Activated CD8-positive, alpha-beta memory T cell treated with anti-CD3 and anti-CD28 coated beads for 36 hours (primary cell): ENCODE data around the gene CLIP3. TPM values are rescaled to one million over a fixed set of nuclear protein-coding genes. Genes with fewer than 3 reads are reported as not detected.

ENCODE experiments used
- CTCF ChIA-PET: fragments of 350-600 bp; sonication (Branson Sonifier 250); formaldehyde crosslinking; loops from one replicate; lab custom pipeline; 2021; ENCODE audit warnings: antibody characterized with exemption; lab: Charles Lee
- POLR2A ChIA-PET: fragments of 350-600 bp; sonication (Branson Sonifier 250); formaldehyde crosslinking; loops from one replicate; lab custom pipeline; 2021; ENCODE audit warnings: antibody characterized with exemption; lab: Charles Lee
- total RNA-seq, 2 experiments: library from RNA; stranded (reverse); gene quantifications; one replicate each; pipeline ENCODE4 v1.2.3, GENCODE V29; 2021

CLIP3 gene
- total RNA-seq, 2 experiments from 2014 or later: 0.06 to 0.21 TPM

DNA sequence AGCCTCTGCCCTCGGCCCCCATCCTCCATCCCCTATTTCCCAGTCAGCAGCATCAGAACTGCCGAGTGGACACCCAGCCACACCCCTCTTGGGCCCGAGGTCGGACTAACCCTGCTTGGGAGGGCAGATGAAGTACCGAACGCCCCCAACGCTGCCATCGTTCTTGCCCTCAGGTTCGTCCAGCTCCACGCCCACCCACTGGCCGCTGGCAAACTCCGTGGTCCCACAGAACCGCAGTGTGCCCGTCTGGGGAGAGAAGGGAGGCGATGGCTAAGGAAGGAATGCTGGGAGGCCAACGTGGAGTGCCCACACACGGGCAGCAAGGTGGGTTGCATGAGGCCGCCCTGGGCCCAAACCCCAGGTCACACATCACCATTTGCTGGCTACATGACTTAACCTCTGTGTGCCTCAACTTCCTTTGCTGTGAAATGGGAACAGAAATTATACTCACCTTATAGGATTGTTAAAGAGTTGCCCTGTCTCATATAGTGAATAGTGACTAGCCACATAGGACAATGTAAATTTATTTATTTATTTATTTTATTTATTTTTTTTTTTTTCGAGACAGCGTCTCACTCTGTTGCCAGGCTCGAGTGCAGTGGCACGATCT, 13.5 kb downstream of the CLIP3 start:
- CTCF ChIA-PET: no interaction called here
- POLR2A ChIA-PET: no interaction called here

DNA sequence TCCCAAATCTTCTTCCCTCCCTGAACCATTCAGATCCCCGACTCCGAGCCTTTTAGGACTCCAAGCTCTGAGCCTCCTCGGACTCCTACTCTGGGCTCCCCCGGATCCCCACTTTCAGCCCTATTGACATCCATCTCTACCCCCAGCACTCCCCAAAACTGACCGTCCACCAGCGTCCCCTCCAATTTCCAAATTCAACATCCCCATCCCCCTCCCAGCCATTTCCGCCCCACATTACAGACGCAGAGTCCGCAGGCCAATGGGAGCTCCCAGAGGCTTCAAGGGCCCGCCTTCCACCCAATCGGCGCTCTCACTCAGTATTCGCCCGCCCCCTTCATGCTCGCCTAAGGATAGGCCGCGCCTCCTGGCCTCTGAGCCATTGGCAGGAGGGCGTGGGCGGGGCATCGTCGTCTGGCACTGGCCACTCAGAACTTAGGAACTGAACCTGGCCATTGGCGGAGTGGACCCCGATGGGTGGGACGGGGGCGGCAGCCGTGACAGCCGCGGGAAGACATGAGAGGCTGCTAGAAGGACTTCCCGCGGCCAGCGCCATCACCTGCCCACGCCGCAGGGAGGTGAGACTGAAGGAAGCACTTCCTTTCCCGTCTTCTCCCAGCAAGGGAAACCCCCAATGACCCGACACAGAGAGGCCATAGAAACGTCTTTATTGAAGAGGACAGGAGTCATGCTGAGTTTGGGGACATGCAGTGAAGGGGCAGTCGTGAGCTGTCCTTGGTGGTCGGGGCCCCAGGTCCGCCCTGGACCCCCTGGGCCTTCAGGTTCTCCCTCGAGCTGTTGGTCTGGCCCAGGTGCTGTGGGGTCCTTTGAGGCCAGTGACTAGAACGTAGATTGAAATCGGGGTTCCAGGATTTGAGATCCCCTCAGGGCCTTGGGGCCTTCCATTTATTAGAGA, 18.4 kb downstream of the CLIP3 start, which contains the start of gene ALKBH6:
ALKBH6 (minus strand) TSS at position 202 of the 913 bp plus-strand sequence. CDS start 816 bp downstream, outside the sequence.
- ChIA-PET CTCF (interaction anchor here (0.6 to 2.1 kb wide), 2 partner anchors 40 to 131 kb away, joined by 3 to 5 read pairs; partner anchors contain the start of genes THAP8 and WDR62), POLR2A (interaction anchor here (0.5 to 1.0 kb wide), 4 partner anchors 90 to 578 kb away, joined by 3 to 4 read pairs (median 3); partner anchors contain the start of genes TBCB, ZNF146 and ZNF565)

DNA sequence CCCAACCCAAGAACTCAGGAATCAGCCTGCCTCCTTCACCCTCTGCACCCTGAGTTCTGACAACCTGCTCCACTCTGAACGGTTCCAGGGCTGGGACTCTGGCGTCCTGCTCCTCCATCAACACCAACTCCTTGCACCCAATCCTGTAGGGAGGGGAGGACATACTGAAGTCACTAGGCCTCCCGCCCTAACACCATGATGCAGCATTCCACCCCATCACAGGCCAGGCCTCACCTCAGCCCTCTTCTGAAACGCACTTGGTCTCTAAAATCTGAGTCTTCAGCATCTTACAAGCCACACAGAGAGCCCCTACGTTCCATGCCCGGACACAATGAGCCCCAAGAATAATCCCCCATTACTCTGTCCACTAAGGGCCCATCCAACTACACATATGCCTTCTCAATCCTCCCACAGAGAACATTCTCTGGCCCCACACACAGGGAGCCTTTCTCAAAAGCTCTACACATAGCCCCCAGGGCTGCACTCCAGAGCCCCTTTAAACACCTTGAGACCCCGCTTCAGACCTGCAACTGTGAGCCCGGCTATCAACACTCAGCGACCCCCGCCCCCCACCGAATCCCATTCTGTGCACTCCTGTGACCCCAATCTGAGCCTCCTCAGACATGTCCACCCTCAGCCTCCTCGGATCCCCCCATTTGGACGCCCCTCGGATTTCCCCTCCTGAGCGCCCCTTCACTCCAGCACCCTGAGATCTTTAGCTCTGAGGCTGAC, 19.2 kb downstream of the CLIP3 start:
- CTCF ChIA-PET: interaction anchor here (0.6 to 2.1 kb wide), 2 partner anchors 41 to 130 kb away, joined by 3 to 5 read pairs; partner anchors contain the start of genes THAP8 and WDR62
- POLR2A ChIA-PET: interaction anchor here (0.5 to 1.0 kb wide), 2 partner anchors 201 to 579 kb away, joined by 3 to 4 read pairs; partner anchors contain the start of genes ZNF146 and ZNF565

DNA sequence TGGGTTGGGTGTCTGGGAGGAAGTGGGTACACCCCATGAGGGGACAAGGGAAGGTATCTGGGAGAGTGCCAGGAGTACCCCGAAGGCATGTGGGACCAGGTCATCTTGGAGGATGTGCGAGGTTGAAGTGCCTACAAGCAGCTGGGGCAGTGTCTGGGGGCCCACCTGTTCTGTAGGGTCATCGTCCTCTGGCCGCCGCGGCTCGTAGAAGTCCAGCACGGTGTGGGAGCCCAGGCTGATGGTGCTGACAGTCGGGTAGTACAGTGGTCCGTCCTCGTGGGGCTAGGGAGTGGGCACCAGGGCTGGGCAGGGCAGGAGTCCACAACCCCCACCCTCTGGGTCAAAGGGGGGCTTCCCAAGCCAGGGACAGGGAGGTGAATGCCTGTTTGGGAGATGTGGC, 22.3 kb downstream of the CLIP3 start:
- CTCF ChIA-PET: no interaction called here
- POLR2A ChIA-PET: no interaction called here

DNA sequence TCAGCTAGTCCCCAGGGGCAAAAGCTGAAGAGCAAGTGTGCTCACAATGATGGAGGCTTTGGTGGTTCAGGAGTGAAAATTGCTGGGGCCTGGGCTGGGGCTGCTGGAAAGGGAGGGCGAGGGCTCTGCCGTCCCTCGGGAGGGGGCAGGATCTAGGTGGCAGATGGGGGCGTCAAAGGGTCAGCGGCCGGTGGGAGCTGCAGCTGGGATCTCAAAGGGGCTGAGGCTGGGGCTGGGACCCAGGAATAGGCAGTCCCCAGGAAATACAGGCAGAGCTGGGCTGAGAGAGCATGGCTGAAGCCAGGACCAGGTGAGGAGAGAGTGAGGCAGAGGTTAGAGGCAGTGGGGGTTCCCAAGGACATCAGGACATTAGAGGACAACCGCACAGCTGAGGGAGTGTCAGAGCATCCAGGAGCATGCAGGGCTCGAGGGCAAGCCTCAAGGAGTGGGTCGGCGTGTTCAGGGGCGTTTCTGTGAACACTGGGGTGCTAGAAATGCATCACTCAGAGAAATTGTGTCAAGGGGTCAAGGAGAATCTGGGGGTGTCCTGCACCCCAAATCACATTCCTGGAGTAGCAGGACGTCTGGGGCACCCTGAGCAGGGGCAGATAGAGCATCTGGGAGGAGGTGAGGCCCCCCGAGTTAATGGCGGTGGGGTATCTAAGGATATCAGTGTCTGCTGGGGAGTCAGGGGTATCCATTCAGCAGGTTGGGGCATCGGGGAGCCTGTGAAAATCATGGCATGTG, 22.9 kb downstream of the CLIP3 start:
- CTCF ChIA-PET: no interaction called here
- POLR2A ChIA-PET: interaction anchor here (1.7 kb wide), 1 partner anchor 14 kb away, joined by 6 read pairs; no protein-coding TSS in a partner anchor

DNA sequence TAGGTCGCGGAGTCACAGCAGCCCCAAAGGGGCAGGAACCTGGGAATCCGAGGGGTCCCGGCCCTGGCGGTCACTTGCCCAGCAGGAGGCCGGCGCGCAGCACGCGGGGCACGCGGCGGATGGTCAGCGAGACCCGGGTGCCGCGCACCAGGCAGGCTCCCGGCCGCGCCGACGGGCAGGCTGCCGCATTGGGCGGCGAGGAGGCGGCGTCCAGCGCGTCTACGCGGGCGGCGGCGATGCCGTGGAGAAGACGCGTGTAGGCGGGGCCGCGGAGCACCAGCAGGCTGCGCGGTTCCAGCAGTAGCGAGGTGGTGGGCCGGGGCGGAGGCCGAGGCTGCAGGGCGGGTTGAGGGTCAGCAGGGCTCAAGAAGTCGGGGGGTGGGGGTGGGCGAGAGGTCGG, 23.5 kb downstream of the CLIP3 start:
- POLR2A ChIA-PET: interaction anchor here (1.7 kb wide), 1 partner anchor 14 kb away, joined by 6 read pairs; no protein-coding TSS in a partner anchor
- CTCF ChIA-PET: no interaction called here

DNA sequence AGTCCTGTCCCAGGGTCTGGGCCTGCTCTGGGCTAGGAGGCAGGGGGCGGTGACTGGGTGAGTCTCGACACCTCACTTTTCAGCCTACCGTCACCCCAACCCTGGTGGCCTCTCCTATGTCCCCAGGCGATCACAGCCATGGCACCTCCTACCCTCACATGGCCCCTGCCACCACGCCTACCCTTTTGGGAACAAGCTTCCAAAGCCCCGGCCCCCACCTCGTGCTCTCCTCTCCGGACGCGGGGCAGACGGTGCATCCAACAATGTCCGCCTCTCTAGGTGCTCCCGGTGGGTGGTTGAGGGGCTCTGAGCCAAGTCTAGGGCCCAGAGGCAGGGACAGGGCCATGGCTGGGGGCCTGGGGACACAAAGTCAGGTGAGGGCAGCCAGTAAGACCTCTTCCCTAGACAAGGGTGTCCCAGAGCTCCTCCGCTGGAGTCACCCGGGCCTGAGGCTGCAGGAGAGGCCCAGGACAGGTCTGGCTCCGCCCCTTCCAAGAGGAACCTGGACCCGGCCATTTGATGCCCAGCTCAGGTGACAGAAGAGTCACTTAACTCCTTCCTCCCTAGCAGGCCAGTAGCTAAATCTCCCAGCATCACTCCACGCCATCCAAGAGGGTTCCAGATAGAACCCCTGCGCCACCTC, 24.2 kb downstream of the CLIP3 start, which contains the start of gene SYNE4:
SYNE4 (minus strand) TSS at position 478 of the 643 bp plus-strand sequence; CDS start at position 346, 132 bp downstream.
- POLR2A ChIA-PET: interaction anchor here (1.7 kb wide), 1 partner anchor 13 kb away, joined by 6 read pairs; no protein-coding TSS in a partner anchor
- CTCF ChIA-PET: no interaction called here

DNA sequence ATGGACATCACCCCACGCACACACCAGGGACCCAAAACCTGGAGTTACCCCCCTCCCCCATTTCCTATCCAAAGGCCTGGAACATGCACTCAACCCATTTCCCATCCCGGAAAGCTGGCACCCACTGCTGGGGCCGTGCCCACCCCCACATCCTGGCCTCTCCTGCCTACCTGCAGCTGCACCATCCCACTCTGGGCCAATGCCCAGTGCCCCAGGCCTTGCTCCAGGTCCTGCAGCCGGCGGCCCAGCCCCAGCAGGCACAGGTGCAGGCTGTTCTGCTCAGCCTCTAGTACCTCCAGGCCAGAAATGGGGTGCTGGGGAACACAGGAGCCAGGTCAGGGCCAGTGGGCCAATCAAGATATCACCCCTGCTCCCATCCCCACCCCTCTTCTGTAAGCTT, 25.7 kb downstream of the CLIP3 start:
- ChIA-PET POLR2A (no interaction called here), CTCF (interaction anchor here (0.6 kb wide), 1 partner anchor 60 kb away, joined by 4 read pairs; no protein-coding TSS in a partner anchor)

DNA sequence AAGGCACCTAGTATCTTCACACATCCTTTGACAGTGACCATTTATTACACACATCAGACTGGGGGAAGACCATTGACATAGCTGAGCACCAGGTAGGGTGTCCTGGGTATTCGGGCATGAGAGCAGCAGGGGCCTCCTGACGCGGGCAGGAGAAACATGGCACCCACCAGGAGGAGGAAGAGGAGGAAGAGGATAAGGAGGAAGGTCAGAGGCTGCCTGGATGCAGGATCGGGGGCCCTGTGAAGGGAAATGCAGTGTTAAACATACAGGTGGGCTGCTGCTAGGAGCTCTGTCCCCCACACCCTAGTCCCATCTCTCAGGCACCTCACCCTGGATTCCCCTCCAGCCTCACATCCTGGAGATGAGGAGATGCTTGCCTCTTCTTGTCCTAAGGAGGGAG, 29.4 kb downstream of the CLIP3 start:
- POLR2A ChIA-PET: no interaction called here
- CTCF ChIA-PET: interaction anchor here (1.3 kb wide), 1 partner anchor 125 kb away, joined by 3 read pairs; no protein-coding TSS in a partner anchor

DNA sequence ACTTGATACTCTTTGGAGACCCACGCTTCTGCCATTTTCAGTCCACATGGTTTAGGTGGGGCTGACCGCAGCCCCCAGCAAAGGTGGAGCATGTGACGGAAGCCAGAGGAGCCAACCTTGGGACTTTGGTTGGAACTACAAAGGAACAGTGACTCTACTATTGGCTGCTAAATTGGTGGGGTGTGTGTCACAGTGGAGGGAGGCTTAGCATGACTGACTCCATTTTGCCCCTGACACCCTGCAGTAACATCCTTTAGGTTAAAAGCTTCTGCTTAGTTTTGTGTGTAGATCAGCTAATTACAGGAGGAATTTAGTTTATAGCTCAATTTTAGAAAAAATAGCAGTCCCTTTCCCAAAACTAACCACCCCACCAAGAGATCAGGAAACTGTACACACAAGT, 31.1 kb downstream of the CLIP3 start:
- POLR2A ChIA-PET: no interaction called here

DNA sequence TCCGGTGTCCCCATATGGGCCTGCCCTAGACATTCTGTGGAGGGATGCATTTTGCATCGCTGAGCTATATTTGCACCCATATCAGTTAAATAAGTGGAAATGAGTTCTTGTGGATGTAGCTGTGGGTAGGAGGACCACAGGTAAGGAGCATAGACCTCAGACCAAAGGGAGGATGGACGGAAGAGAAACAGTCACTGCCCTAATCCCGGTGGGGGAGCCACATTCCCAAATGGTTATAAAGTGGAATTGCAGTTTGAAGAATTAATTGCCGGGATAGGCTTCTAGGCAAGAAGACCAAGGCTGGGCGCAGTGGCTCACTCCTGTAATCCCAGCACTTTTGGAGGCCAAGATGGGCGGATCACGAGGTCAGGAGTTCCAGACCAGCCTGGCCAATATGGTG, 35.9 kb downstream of the CLIP3 start:
- ChIA-PET POLR2A (no interaction called here), CTCF (interaction anchor here (0.6 kb wide), 1 partner anchor 166 kb away, joined by 3 read pairs; no protein-coding TSS in a partner anchor)

More for the DNA sequence above, 31.1 kb downstream of the CLIP3 start:
- CTCF ChIA-PET: no interaction called here

DNA sequence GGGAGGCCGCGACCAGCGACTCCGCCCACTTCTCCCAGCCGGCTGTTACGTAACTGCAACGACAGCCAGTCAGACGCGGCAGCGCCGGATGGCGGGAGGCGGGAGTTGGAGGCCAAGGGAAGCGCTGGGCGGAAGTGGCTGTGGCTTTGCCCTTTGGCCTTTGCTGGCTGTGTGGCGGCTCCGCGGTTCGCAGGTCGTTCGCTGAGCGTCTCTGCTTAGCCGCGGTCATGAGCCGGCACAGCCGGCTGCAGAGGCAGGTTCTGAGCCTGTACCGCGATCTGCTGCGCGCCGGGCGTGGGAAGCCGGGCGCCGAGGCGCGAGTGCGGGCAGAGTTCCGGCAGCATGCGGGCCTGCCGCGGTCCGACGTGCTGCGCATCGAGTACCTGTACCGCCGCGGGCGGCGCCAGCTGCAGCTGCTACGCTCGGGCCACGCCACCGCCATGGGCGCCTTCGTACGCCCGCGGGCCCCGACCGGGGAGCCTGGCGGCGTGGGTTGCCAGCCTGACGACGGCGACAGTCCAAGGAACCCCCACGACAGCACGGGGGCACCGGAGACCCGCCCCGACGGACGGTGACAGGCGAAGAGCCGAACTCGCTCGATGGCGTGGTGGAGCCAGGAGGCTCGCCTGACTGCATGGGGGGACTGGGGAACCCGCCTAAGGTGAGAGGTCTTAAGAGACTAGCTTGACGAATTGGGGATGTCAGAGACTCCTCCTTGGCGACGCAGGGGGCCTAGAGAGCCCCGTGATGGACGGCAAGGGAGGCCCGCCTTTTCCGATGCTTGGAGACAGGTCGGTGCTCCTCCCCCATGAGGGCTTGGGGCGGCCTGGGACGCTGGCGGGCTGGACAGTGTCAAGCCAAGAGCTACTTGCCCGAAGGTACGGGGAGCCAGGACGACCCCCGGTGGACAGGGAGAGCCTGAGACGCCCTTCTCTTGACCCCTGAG, 37.4 kb downstream of the CLIP3 start, which contains the start of gene SDHAF1:
SDHAF1 (plus strand) TSS at position 141 of the 946 bp plus-strand sequence; CDS start at position 228, 87 bp downstream.
- CTCF ChIA-PET: interaction anchor here (1.0 kb wide), 1 partner anchor 37 kb away, joined by 3 read pairs; no protein-coding TSS in a partner anchor
- POLR2A ChIA-PET: interaction anchor here (1.2 kb wide), 1 partner anchor 14 kb away, joined by 6 read pairs; the partner anchor contains the start of gene SYNE4

DNA sequence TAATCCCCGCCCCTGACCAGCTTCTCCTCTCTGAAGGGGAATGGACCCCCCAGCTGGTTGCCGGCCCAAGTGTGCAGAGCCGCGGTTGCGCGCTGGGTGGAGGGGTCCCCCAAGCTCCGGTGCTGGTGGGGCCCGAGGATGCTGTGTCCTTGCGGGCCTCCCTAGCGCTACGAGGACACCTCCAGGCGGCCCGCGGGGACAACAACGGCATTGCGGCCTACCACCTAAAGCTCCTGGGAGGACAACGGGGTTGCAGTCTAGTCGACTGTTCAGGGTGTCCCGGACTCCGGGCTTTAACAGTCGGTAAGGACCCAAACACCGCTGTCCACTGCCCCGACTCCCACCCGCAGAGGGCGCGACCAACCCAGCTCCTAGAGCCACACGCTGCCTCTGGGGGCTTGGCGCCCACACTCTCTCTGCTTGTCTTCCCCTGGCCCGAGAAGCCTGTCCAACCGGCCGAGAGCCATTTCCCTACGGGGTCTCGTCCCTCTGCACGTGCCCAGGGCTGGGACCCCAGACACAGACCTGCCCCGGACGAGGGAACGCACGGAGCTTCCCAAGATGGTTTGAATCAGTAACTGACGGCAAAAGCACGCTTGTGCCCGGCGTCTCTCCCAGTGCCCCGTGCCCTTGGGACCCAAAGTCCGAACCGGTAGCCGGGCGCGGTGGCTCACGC, 38.6 kb downstream of the CLIP3 start:
- ChIA-PET CTCF (interaction anchor here (1.0 to 2.4 kb wide), 2 partner anchors 47 to 63 kb away, joined by 4 to 6 read pairs; no protein-coding TSS in a partner anchor), POLR2A (interaction anchor here (0.6 kb wide), 1 partner anchor 242 kb away, joined by 3 read pairs; no protein-coding TSS in a partner anchor)

DNA sequence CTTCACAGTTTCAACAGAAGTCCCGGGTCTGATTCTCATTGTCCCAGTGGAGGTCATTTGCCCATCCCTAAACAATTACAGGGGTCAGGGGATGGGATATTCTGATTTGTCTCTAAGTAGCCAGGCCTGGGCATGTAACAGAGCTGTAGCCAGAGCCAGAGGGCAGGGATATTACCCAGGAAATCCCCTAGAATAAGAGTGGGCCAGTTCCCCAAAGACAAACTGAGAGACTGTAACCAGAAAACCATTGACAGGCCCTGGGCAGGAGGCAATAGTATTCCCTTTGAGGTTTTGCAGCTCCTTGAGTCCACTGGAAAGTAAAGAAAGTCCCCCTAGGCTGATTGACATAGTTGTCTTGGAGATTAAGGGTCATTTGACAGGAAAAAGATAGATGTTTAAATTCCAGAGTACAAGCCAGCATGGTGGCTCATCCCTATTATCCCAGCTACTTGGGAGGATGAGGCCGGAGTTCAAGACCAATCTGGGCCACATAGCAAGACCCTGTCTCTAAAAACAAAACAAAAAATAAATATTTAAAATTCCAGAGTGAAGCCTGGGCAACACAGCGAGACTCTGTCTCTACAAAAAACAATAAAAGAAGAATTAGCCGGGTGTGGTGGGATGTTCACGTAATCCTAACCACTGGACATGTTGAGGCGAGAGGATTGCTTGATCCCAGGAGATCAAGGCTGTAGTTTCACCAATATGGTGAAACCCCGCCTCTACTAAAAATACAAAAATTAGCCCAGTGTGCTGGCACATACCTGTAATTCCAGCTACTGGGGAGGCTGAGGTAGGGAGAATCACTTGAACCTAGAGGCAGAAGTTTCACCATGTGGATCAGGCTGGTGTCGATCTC, 39.5 kb downstream of the CLIP3 start:
- ChIA-PET POLR2A (interaction anchor here (0.6 kb wide), 1 partner anchor 43 kb away, joined by 5 read pairs; no protein-coding TSS in a partner anchor), CTCF (interaction anchor here (1.0 to 2.4 kb wide), 2 partner anchors 46 to 62 kb away, joined by 4 to 6 read pairs; no protein-coding TSS in a partner anchor)
